Posterior cingulate gyrus (tissue), 11 donors: ENCODE results near the gene PI16.

Experiments used
- DNase-seq, 10 donors: peaks; one replicate each; pipeline versions ENCODE4 v3.0.0 to v3.0.0-alpha.2; 2020 to 2021; ENCODE audit warnings: mixed read lengths in 3 of 10
- intact Hi-C: fragments of 100-400 bp; cut with DNase I; formaldehyde crosslinking; loops from one replicate; pipeline ENCODE4 v1.15.1; 2023

The PI16 gene

DNA sequence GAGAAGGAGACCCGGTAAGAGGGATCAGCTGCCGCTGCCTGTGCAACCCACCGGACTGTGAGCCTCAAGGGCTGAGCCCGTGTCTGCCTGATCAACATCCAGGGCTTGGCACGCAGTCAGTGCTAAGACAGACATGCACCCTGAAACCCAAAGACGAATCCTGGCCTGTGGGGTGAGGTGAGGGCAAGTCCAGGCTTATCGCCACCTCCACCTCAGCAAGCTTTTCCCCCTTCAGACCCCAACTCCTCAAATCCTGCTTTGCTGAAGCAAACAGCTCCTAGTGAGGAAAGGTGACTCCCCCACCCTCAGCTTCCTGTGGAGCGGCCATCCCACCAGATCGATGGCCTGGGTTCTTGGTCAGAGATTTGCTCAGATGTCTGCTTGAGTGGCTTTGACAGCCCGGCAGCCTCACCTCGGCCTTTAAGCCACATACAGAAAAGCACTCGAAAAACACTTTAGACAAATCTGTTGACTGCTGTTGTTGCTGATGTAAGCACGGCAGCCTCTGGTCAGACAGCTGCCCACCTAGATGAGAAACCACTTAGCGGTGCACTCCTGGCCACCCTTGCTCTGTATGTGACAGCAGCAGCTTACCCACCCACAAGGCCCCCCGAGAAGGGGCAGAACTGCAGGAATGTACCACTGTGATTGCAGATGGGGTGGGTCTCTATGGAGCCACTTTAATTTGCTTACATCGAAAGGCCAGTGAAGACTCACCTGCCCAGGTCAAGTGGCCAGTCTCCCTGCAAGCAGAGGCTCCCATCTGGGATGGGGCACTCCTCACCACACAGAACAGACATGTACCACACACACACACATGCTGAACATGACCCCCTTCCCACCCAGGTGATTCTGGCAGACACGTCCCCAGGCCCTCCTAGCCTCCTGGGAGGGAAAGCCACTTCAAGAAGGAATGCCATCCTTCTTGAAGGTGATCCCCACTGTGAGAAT, 16.6 kb downstream of the PI16 start:
- intact Hi-C loops: no loop called here
- no peak for DNase-seq

- intact Hi-C loops: no loop called here
- no peak for DNase-seq
These were observed 17.6 kb downstream of the PI16 start for GRCh38 chr6:36971921-36972673.

DNA sequence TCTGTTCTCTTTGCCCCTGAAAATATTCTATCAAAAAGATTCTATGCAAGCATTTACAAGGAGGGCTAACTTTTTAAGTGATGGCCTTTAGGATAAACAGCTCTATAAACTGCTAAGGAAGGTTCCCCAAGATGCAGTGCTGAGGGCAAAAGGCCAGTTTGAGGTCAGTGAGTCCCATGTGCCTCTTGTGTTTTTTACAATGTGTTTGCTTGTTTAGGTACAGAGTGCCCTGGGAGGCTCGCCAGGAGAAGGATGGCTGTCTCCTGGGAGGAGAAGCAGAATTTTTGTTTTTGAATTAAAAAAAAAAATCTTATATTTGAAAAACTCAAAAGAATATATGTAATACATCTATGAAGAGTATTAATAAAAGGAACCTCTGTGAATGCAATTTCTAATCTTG, 18.7 kb downstream of the PI16 start:
- DNase-seq: no peak
- intact Hi-C loops: no loop called here

- DNase-seq: no peak
- intact Hi-C loops: no loop called here
These were observed 19.1 kb downstream of the PI16 start for GRCh38 chr6:36973647-36974046.

DNA sequence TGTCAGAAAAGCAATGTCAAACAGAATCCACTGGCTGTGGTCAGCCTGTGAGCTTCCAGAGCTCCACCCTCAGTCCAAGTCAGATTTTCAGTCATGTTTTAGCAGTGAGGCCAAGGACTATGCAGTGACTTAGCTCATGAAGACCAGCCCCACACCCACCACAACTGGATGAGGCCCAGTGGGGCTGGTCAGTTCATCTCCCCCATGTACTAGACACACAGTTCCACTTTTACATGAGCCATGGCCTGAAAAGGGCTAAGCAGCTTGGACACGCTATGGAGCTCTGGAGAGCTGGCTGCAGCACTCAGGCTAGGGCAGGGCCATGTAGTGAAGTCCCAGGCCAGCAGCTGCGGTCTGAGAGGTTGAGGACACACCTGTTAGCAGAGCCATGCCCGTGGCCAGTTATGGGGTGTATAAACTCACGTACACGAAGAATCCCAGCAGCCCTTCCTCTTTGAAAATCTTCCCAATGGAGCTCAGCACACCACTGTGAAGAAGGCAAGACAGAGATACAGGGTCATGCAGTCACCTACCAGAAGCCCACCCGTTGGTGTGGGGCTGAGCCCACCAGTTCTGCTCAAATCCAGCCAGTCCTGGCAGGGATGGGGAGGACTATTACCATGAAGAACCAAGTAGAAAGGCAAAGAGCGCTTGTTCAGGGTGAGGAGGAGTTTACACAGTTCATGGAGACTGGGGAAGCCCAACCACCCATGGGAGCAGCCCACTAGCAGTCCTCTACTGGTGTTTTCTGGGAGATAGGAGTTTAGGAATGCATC, 20.9 kb downstream of the PI16 start:
- no peak for DNase-seq
- intact Hi-C loops: no loop called here

DNA sequence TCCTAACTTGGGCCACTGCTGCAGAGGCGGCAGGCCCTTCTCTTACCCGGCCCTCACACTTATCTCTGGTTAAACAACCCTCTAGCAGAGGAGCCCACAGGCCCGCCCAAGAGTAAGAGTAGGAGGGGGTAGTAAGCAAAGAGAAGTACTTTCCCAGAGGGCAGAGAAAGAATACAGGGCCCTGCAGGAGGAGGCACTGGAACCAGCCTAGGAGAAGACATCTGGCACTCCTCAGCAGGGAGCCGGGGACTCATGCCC, 21.4 kb downstream of the PI16 start:
- intact Hi-C loops: no loop called here
- peak in 1 of 10 donors; percentile 37 for DNase-seq

- intact Hi-C loops: no loop called here
- peak in 1 of 10 donors; percentile 54 for DNase-seq
These were observed 22.0 kb downstream of the PI16 start for GRCh38 chr6:36976509-36976908.

- intact Hi-C loops: no loop called here
- DNase-seq: no peak
These were observed 22.4 kb downstream of the PI16 start for GRCh38 chr6:36976931-36977330.

DNA sequence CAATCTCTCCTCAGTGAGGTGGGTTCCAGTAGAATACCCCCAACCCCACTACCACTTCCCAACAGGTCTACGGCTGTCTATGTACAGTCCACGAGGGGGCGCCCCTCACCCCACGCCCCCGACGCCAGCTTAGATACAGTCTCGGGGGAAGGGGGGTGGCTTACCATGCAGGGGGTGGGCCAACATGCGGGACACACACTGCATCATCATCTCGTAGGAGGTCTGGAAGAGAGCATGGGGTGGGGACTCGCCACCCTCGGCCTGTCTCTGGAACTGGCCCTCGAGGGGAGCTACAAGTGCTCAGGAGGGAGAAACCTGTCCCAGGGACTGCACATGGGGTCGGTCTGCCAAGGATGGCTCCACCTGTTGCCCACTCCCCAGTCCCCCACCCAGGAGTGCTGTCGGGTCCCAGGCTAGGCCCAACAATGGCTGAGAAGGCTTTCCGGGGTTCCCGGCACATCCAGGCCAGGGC, 23.0 kb downstream of the PI16 start:
- intact Hi-C loops: no loop called here

GRCh38 chr6:36978421-36979346, 24.1 kb downstream of the PI16 start:
- intact Hi-C loops: loop anchor here (1.0 kb wide), 2 partner anchors 40 to 93 kb away; partner anchors contain the start of gene C6orf89
- peak in 1 of 10 donors; percentile 24 for DNase-seq

More for the DNA sequence above, 23.0 kb downstream of the PI16 start:
- peak in 1 of 10 donors; percentile 81 for DNase-seq

DNA sequence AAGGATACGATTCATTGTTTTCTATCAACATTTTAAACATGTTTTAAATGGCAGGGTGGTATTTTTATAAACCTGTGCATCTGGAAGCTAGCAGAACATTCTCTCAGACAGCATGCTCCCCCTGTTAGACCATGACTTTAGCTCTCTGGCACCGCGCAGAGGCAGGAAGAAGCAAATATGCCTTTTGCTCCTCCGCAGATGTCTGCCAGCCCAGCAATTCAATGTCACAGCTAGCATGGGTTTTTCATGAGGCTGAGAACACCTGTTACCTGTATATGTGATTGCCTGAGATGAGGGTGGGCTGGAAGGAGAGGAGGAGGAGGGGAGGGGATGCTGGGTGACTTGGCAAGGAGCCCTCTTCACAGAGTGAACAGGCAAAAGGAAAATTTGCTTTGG, 24.8 kb downstream of the PI16 start:
- intact Hi-C loops: loop anchor here (1.0 kb wide), 2 partner anchors 39 to 94 kb away; partner anchors contain the start of gene C6orf89
- DNase-seq: peak; percentile 65 to 96 (median 78)

- peak in 1 of 10 donors; percentile 21 for DNase-seq
- intact Hi-C loops: loop anchor here (10.0 kb wide), 1 partner anchor 215 kb away; no protein-coding TSS in a partner anchor
These were observed 25.6 kb downstream of the PI16 start for GRCh38 chr6:36980129-36980528.

GRCh38 chr6:36980876-36981619, 26.5 kb downstream of the PI16 start:
- DNase-seq: peak in 2 of 10 donors; percentile 60 to 83
- intact Hi-C loops: loop anchor here (10.0 kb wide), 1 partner anchor 216 kb away; no protein-coding TSS in a partner anchor

- intact Hi-C loops: loop anchor here (10.0 kb wide), 1 partner anchor 219 kb away; no protein-coding TSS in a partner anchor
- DNase-seq: peak in 1 of 10 donors; percentile 6
These were observed 29.0 kb downstream of the PI16 start for GRCh38 chr6:36983538-36983937.

DNA sequence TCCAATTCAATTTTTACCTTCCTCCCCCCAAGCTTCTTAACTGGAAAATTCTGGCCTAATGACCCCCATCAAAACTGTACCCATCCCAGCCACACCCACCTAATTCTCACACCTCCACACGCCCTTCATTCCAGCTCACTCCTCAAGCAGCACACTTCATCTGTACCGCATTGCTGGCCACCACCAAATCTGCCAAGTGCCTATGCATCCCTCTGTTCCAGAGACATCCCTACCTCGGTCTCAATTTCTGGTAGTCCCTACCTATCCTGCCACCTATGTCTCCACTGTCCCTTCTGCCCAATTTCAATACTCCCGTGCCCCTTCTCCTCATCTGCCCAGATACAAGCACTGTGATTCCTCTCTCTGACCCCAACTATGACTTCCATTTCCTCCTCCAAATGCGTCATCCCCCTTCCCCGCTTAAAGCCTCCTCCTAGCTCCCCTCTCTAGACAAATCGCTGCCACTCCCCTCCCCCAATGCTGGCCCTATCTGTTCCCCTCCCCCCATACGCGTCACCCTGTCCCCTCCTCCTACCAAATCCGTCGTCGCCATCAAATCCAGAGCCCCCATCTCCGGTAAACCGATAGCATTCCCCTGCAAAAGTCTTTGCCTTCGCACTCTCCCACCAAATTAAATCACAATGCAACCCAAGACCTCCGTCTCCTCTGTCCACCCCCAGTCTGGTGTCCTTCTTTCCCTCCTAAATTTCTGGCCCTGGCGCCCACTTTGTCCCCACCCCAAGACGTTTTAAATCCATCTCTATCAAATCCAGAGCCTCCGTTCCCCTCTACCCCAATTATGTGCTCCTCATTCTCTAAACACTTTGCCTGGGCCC, 30.3 kb downstream of the PI16 start:
- peak in 5 of 10 donors; percentile 35 to 84 (median 72) for DNase-seq
- intact Hi-C loops: loop anchor here (10.0 kb wide), 1 partner anchor 220 kb away; no protein-coding TSS in a partner anchor

DNA sequence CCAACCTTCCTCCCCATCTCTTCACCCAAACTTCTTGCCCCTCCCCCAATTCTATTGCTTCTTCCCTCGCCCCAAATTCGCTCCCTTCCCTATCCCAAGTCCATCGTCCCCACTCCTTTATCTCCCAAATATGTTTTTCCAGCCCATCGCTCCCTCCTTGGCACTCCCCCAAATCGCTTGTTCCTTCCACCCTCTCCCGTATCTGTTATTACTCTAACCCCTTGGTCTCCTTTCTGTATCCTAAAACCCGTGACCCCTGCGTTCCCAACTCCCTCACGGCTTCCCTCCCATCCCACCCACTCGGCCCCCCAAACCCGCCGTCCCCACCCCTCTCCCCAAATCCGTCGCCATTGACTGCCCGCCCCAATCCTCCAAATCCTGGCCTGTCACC, 30.9 kb downstream of the PI16 start:
- DNase-seq: no peak
- intact Hi-C loops: loop anchor here (10.0 kb wide), 1 partner anchor 221 kb away; no protein-coding TSS in a partner anchor
